HepG2 (cell line): ENCODE measurements around the gene PANK4. TPM values are rescaled to one million over a fixed set of nuclear protein-coding genes. Genes with fewer than 3 reads are reported as not detected.

Source experiments
- BCL6 ChIP-seq: IDR thresholded peaks from 2 replicates; pipeline ENCODE4 v1.6.1; 2016; ENCODE audit warnings: missing genetic modification reagents, missing compliant biosample characterization
- GATAD2A ChIP-seq: IDR thresholded peaks from 2 replicates; pipeline ENCODE4 v1.6.1; 2016
- HDAC1 ChIP-seq: sonication (generic); formaldehyde crosslinking; IDR thresholded peaks from 2 replicates; pipeline ENCODE4 v1.5.1; 2020; ENCODE audit warnings: mild to moderate bottlenecking, missing genetic modification reagents
- HOXD1 ChIP-seq: sonication (generic); formaldehyde crosslinking; IDR thresholded peaks from 2 replicates; pipeline ENCODE4 v1.5.0; 2020; ENCODE audit warnings: missing genetic modification reagents
- KDM4B ChIP-seq: sonication (generic); formaldehyde crosslinking; IDR thresholded peaks from 2 replicates; pipeline ENCODE4 v1.4.0; 2020; ENCODE audit warnings: missing genetic modification reagents
- MAF1 ChIP-seq: sonication (generic); formaldehyde crosslinking; IDR thresholded peaks from 2 replicates; pipeline ENCODE4 v1.5.0; 2020; ENCODE audit warnings: missing genetic modification reagents, borderline replicate concordance
- MAX ChIP-seq: IDR thresholded peaks from 2 replicates; pipeline ENCODE4 v1.6.1; 2012; ENCODE audit warnings: inconsistent platforms
- MYNN ChIP-seq: sonication (generic); formaldehyde crosslinking; IDR thresholded peaks from 2 replicates; pipeline ENCODE4 v1.4.0; 2020; ENCODE audit warnings: mild to moderate bottlenecking, low read depth, missing genetic modification reagents
- NFKB2 ChIP-seq: sonication (generic); formaldehyde crosslinking; IDR thresholded peaks from 2 replicates; pipeline ENCODE4 v1.4.0; 2020; ENCODE audit warnings: missing genetic modification reagents, borderline replicate concordance
- PATZ1 ChIP-seq: sonication (generic); formaldehyde crosslinking; IDR thresholded peaks from 2 replicates; pipeline ENCODE4 v1.4.0; 2020; ENCODE audit warnings: missing genetic modification reagents
- SP140L ChIP-seq: sonication (generic); formaldehyde crosslinking; IDR thresholded peaks from 2 replicates; pipeline ENCODE4 v1.4.0; 2020; ENCODE audit warnings: missing genetic modification reagents, borderline replicate concordance
- SRY ChIP-seq: sonication (generic); formaldehyde crosslinking; IDR thresholded peaks from 2 replicates; pipeline ENCODE4 v1.8.0; 2022; ENCODE audit warnings: mild to moderate bottlenecking, missing genetic modification reagents
- ZBTB40 ChIP-seq, 2 experiments: fragments of 450-650 bp in 1 of 2; sonication (generic) in 1 of 2; formaldehyde crosslinking in 1 of 2; IDR thresholded peaks; 2 replicates each; pipeline versions ENCODE4 v1.6.1 to v1.8.0; 2016 to 2022; ENCODE audit warnings: antibody characterized with exemption in 1 of 2, mild to moderate bottlenecking in 1 of 2, missing genetic modification reagents in 1 of 2
- ZNF24 ChIP-seq: fragments of 450-650 bp; IDR thresholded peaks from 2 replicates; pipeline ENCODE4 v1.6.1; 2017; ENCODE audit warnings: antibody characterized with exemption, mild to moderate bottlenecking
- ZNF281 ChIP-seq: sonication (generic); formaldehyde crosslinking; IDR thresholded peaks from 2 replicates; pipeline ENCODE4 v1.4.0; 2020; ENCODE audit warnings: missing genetic modification reagents, borderline replicate concordance
- polyA plus RNA-seq, 8 experiments: library from polyadenylated mRNA; depleted of rRNA in 3 of 8; stranded (reverse) in 7 of 8; unstranded in 1 of 8; fragments of >200 nt; fragmentation: Illumina TruSeq in 4 of 8; extraction: Trizol in 4 of 8; gene quantifications; 2 replicates each; pipeline versions ENCODE4 v1.2.1 to v1.2.3, GENCODE V29; 2011 to 2016; ENCODE audit warnings: low read depth in 4 of 8, missing spikeins in 1 of 8, mixed read lengths in 1 of 8; ENCODE audit not compliant: insufficient read depth in 1 of 8
- total RNA-seq, 5 experiments: library from RNA; depleted of rRNA; stranded (reverse); fragments of >200 nt; fragmentation: Illumina TruSeq; extraction: Trizol; gene quantifications; 2 replicates each; pipeline ENCODE4 v1.2.3, GENCODE V29; 2016; ENCODE audit warnings: low read depth in 1 of 5

The PANK4 gene
- total and polyA plus RNA-seq, 2 of the 13 experiments (the other 11 are each of a cell fraction or from before 2014, with no cell fraction given), result 17.4 to 19.3 TPM

- TF ChIP-seq ZBTB40 (IDR thresholded peaks at IDR 0.05), result no peak
- peak; percentile 71; the same call in 1 of the 2 replicates for TF ChIP-seq ZBTB40 (CRISPR knock-in tag; IDR thresholded peaks at IDR 0.05)
- peak; percentile 81; the same call in 1 of the 2 replicates for TF ChIP-seq NFKB2 (CRISPR knock-in tag)
- peak; percentile 80 for TF ChIP-seq PATZ1
- no peak for TF ChIP-seq ZNF24
- TF ChIP-seq BCL6 (CRISPR knock-in tag), result 0 out of 2 replicates have a peak, but pooled peaks have one; percentile 10
- 0 out of 2 replicates have a peak, but pooled peaks have one; percentile 42 for TF ChIP-seq KDM4B (CRISPR knock-in tag)
- no peak for TF ChIP-seq SRY (CRISPR knock-in tag)
- TF ChIP-seq HOXD1, result peak; percentile 52; the same call in 1 of the 2 replicates
- peak; percentile 94 for TF ChIP-seq MAX
- TF ChIP-seq SP140L (CRISPR knock-in tag), result no peak
- TF ChIP-seq MAF1 (CRISPR knock-in tag), result no peak
- peak; percentile 45 for TF ChIP-seq HDAC1 (CRISPR knock-in tag)
- TF ChIP-seq MYNN (CRISPR knock-in tag), result no peak
- 0 out of 2 replicates have a peak, but pooled peaks have one; percentile 38 for TF ChIP-seq GATAD2A
- TF ChIP-seq ZNF281 (CRISPR knock-in tag), result 0 out of 2 replicates have a peak, but pooled peaks have one; percentile 23
Observed at GRCh38 chr1:2555634-2556276, 29.4 kb upstream of the PANK4 start (continued).
